Heart left ventricle (tissue), 13 donors: ENCODE results near the gene PTGIS.

Experiments
- CTCF ChIP-seq, 12 donors: fragments of 200-600 bp; sonication (generic) in 4 of 12; IDR thresholded peaks; one replicate each; pipeline versions ENCODE4 v1.5.0 to v1.8.0; 2018 to 2022; ENCODE audit warnings: antibody characterized with exemption in 12 of 12, mild to moderate bottlenecking in 5 of 12
- POLR2A ChIP-seq, 2 donors: fragments of 450-650 bp; IDR thresholded peaks; one replicate each; pipeline ENCODE4 v1.6.1; 2017; ENCODE audit warnings: antibody characterized with exemption in 2 of 2, mild to moderate bottlenecking in 2 of 2, moderate library complexity in 2 of 2
- donor health status: ischemic (EF 13 %, LVEDD 7.1; RV severe dilation, severe dysfunction).
- donor health status: DM: no; HTN: yes; CAD: no.
- donor health status: DM: no; HTN: no; CAD: no.
- donor health status: ischemic (EF 25% LVEDD 6.9; RV normal size, moderate dysfunction).
- donor health status: ischemic (EF 25% LVEDD 5.7; RV mildly dilated, moderate dysfunction).
- donor health status: ischemic (EF 35%, LVEDD 5.7; RV mildly dilated, moderate dysfunction).
- donor health status: nonischemic (EF 11% LVEDD 7.7; RV severe dilation, severe dysfunction).
- donor health status: DM: yes; HTN: yes; CAD: no.
- donor health status: PGD.
- donor health status: ischemic (EF 29% LVEDD 5.4; RV normal size, mild dysfunction).
- donor health status: nonischemic (EF 23%, LVEDD 6.1; RV moderate dilation, normal function).

GRCh38 chr20:49482173-49482572 lies 85.8 kb downstream of the PTGIS start:
- TF ChIP-seq CTCF (IDR thresholded peaks at IDR 0.05) (no peak), POLR2A (IDR thresholded peaks at IDR 0.05) (no peak)
